AG09309 (cell line): ENCODE data around the gene FBN1.
A peak's percentile ranks its signal among the peaks of the same experiment; 100 is the strongest.

Experiments
- DNase-seq: peaks from one replicate; pipeline ENCODE4 v3.0.0-alpha.2; 2010; ENCODE audit warnings: low read depth
- H3K4me3 ChIP-seq: 2 replicates; pipeline ENCODE4 v1.5.1; 2011; ENCODE audit warnings: mild to moderate bottlenecking, low read depth, low read length, moderate library complexity; ENCODE audit not compliant: control insufficient read depth
- TF ChIP-seq, protein P1 (sequence below): IDR thresholded peaks from 2 replicates; pipeline ENCODE4 v1.5.1; 2011; ENCODE audit warnings: mild to moderate bottlenecking, low read depth, low read length, inconsistent platforms; ENCODE audit not compliant: insufficient read depth, control insufficient read depth; ENCODE audit errors: missing control alignments

FBN1 gene

GRCh38 chr15:48565560-48566482 is 79.7 kb downstream of the FBN1 start:
- TF ChIP-seq, protein P1, sequence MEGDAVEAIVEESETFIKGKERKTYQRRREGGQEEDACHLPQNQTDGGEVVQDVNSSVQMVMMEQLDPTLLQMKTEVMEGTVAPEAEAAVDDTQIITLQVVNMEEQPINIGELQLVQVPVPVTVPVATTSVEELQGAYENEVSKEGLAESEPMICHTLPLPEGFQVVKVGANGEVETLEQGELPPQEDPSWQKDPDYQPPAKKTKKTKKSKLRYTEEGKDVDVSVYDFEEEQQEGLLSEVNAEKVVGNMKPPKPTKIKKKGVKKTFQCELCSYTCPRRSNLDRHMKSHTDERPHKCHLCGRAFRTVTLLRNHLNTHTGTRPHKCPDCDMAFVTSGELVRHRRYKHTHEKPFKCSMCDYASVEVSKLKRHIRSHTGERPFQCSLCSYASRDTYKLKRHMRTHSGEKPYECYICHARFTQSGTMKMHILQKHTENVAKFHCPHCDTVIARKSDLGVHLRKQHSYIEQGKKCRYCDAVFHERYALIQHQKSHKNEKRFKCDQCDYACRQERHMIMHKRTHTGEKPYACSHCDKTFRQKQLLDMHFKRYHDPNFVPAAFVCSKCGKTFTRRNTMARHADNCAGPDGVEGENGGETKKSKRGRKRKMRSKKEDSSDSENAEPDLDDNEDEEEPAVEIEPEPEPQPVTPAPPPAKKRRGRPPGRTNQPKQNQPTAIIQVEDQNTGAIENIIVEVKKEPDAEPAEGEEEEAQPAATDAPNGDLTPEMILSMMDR, result no peak
- H3K4me3 ChIP-seq, result no peak overlapping the region
- peak; percentile 53 for DNase-seq

DNA sequence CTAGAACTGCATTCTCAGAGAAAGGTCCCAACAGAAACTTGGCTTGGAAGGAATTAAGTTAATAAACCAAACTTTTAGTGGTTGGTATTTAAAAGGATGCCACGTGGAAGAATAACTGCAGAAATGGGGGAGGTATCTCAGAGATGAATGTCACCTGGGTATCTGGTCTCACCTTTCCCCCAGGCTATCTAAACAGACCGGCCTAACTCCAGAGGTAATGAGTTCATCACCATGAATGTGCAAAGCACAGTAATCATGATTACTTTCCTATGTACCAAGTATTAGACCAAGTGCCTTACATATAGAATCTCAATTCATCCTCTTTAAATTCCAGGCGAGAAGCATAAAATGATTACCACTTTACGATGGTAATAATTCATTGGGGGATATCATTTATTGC is 80.8 kb downstream of the FBN1 start:
- no peak overlapping the region for H3K4me3 ChIP-seq
- no peak for DNase-seq
- TF ChIP-seq, protein P1, result no peak

DNA sequence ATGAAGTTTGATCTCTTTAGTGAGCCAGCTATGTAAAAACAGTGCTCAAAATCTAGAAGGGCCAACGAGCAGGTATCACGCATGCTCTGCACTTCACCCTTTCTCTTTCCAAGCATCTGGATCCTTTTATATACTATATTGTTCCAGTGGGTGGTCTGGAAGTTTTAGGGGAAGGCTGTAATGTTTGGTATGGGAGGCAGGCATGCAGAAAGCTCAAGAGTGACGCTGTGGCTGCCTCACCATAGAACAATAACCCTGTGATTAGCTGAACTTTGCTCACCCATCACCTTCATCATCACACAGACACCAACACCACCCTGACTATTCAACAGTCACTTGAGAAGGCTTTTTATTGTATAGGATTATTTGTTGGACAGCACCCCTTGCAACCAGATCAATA is 81.6 kb downstream of the FBN1 start:
- TF ChIP-seq, protein P1, result no peak
- DNase-seq, result no peak

DNA sequence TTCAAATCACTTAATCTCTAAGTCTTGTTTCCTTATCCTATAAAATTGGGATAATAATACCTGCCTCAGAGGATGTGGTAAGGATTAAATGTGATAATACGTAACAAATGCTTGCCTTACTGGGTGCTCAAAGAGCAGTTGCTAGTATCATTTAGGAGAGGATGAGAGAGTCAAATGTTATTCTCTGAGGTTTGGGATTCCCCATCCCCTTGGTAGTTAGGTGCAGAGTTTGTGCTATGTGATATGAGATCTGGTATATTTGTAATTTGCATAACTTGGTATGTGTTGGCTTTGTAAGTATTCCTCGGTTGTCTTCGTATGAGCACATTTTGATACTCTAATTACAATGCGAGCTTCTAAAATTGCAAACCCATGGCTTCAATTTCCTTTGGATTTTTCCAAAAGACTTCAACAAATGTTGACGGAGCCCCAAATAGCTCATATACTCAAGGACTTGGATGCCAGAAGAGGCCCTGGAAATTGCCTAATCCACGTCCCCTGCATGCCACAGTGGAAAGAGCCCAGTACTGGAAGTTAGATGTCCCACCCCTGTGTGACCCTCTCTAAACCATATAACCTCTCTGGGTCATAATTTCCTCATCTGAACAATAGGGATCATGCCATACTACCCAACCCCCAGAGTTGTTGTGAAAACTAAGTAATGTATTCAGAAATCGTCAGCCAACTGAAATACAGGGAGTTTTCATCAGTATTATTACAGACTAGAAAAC is 85.0 kb downstream of the FBN1 start:
- no peak overlapping the region for H3K4me3 ChIP-seq
- no peak for DNase-seq
- TF ChIP-seq, protein P1, result no peak

More for the DNA sequence above, 81.6 kb downstream of the FBN1 start:
- no peak overlapping the region for H3K4me3 ChIP-seq

- peak; percentile 75 for DNase-seq
- TF ChIP-seq, protein P1, result no peak
- no peak overlapping the region for H3K4me3 ChIP-seq
These were observed 86.2 kb downstream of the FBN1 start for GRCh38 chr15:48559285-48559684.

GRCh38 chr15:48558226-48558625 is 87.3 kb downstream of the FBN1 start:
- TF ChIP-seq, protein P1, result no peak
- H3K4me3 ChIP-seq, result no peak overlapping the region
- DNase-seq, result no peak
